WTC11 (cell line): ENCODE data around the gene BMPER.

Experiments used
- E2F4 ChIP-seq: sonication (generic); formaldehyde crosslinking; IDR thresholded peaks from 2 replicates; pipeline ENCODE4 v1.8.1; 2022; ENCODE audit warnings: low read depth, mild to moderate bottlenecking, moderate library complexity, missing genetic modification reagents, borderline replicate concordance
- HMGA2 ChIP-seq: fragments of 250-450 bp; sonication (Bioruptor Pico); IDR thresholded peaks from 2 replicates; pipeline ENCODE4 v1.4.0; 2021; ENCODE audit warnings: mild to moderate bottlenecking, moderate library complexity
- IRF1 ChIP-seq: sonication (generic); formaldehyde crosslinking; IDR thresholded peaks from 2 replicates; pipeline ENCODE4 v1.8.0; 2023; ENCODE audit warnings: missing genetic modification reagents

- TF ChIP-seq IRF1 (CRISPR knock-in tag): no peak
- no peak for TF ChIP-seq E2F4 (CRISPR knock-in tag)
- TF ChIP-seq HMGA2: no peak
These were observed 218.0 kb downstream of the BMPER start for GRCh38 chr7:34123316-34123715.
